ENCODE measurements around the gene LRRC59.

- TF ChIP-seq POLR2AphosphoS5 (IDR thresholded peaks at IDR 0.05; ENCODE audit: low read depth, low read length), result no peak
- TF ChIP-seq TAF1 (IDR thresholded peaks at IDR 0.05; ENCODE audit: borderline replicate concordance, low read depth, low read length), result no peak
These were observed 4.7 kb downstream of the LRRC59 start for GRCh38 chr17:50392621-50393020.
